Mucosa of rectum (tissue), 2 donors: ENCODE data around the gene COL6A5.
"Not testable (repeated sequence)": the region's sequence is repeated elsewhere in the genome, so short reads cannot be mapped to it uniquely, and the experiment has no call there.

ENCODE experiments used
- H3K27ac ChIP-seq, 2 donors: one replicate each; pipeline ENCODE4 v1.7.0; 2013; ENCODE audit warnings: inconsistent platforms in 2 of 2, low read depth in 2 of 2, low read length in 2 of 2
- H3K27me3 ChIP-seq, 2 donors: one replicate each; pipeline ENCODE4 v1.7.0; 2013; ENCODE audit warnings: low read length in 2 of 2; ENCODE audit not compliant: control insufficient read depth in 2 of 2, insufficient read depth in 2 of 2
- H3K36me3 ChIP-seq, 2 donors: one replicate each; pipeline ENCODE4 v1.7.0; 2013; ENCODE audit warnings: low read length in 2 of 2; ENCODE audit not compliant: control insufficient read depth in 2 of 2, insufficient read depth in 2 of 2
- H3K4me1 ChIP-seq, 2 donors: one replicate each; pipeline ENCODE4 v1.7.0; 2013; ENCODE audit warnings: low read length in 2 of 2, mild to moderate bottlenecking in 1 of 2; ENCODE audit not compliant: control insufficient read depth in 2 of 2, insufficient read depth in 2 of 2
- H3K4me3 ChIP-seq, 2 donors: one replicate each; pipeline ENCODE4 v1.7.0; 2013; ENCODE audit warnings: low read length in 2 of 2
- H3K9ac ChIP-seq, 2 donors: one replicate each; pipeline ENCODE4 v1.7.0; 2013; ENCODE audit warnings: low read length in 2 of 2, low read depth in 1 of 2, mild to moderate bottlenecking in 1 of 2
- H3K9me3 ChIP-seq, 2 donors: one replicate each; pipeline ENCODE4 v1.7.0; 2013; ENCODE audit warnings: low read length in 2 of 2; ENCODE audit not compliant: control insufficient read depth in 2 of 2
- donor health status: healthy.
- donor health status: Normal muscosa, but diverticular disease.

The COL6A5 gene

DNA sequence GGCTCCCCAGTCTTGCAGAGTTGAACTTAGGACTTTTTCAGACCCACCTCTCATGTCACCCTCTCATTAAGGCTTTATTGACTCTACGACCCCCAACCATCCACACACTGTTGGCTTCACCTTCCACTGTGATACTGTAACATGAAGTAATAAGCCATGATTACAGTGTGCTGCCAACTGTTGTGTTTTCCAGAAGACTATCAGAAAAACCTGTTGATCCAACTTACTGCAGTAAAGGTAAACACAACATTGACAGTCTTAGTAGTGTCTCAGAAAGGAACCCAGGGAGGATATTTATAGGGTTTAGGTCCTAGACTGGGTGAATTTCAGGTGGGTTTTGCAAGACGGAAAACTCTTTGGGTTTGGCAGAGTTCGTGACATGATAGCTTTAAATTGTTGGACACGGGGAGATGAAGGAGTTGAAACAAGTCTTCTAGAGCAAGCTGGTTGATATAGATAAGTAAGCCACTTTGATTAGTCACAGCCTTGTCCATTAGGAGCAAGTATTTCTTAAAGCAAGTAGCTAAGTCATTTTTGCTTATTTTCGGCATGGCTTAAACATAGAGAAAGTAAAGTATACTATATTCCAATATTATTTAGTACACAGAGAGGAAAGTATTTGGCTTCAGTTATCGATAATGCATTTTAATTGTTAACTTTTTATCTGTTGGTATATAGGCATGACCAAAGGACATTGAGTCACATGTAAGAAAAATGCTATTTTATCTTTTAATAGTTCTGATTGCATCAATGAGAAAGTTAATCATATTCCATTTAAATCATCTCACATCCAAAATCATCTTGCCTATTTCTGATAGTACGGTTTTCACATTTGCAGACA lies 2.4 kb upstream of the COL6A5 start:
- Histone ChIP-seq H3K4me1 (no peaks in the 10 kb centered on the region), H3K27ac (no peak overlapping the region), H3K9me3 (no peaks in the 10 kb centered on the region), H3K36me3 (no peaks in the 10 kb centered on the region), H3K27me3 (peaks cover 0 to 3% of the 10 kb centered on the region in 2 donors), H3K9ac (no peak overlapping the region), H3K4me3 (no peak overlapping the region)

DNA sequence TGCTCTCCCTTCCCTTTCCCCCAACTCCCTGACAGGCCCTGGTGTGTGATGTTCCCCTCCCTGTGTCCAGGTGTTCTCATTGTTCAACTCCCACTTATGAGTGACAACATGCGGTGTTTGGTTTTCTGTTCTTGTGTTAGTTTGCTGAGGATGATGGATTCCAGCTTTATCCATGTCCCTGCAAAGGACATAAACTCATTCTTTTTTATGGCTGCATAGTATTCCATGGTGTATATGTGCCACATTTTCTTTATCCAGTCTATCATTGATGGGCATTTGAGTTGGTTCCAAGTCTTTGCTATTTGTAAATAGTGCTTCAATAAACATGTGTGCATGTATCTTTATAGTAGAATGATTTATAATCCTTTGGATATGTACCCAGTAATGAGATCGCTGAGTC lies 2.8 kb downstream of the COL6A5 start:
- H3K36me3 ChIP-seq, H3K4me3 ChIP-seq, H3K4me1 ChIP-seq, H3K9ac ChIP-seq, H3K27ac ChIP-seq, H3K27me3 ChIP-seq, H3K9me3 ChIP-seq: not testable (repeated sequence)

DNA sequence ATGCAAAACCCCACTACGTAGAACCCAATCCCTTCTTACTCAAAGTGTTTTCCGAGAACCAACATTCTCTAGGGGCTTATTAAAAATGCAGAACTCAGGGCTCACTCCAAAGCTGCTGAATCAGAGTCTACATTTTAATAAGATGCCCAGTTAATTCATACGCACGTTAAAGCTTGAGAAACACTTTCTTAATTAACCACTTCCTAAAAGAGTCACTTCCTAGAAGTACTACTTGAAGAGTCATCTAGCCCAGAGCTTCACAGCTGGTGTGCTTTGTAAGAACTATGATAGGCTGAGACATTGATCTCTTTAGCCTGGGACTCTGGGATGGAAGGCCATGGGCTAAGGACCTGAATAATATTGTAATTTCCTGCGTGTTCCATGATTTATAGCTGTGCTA lies 9.0 kb downstream of the COL6A5 start:
- Histone ChIP-seq H3K9ac (no peak overlapping the region), H3K9me3 (no peaks in the 10 kb centered on the region), H3K27me3 (no peaks in the 10 kb centered on the region), H3K4me3 (no peak overlapping the region), H3K4me1 (no peaks in the 10 kb centered on the region), H3K36me3 (no peaks in the 10 kb centered on the region), H3K27ac (no peak overlapping the region)

DNA sequence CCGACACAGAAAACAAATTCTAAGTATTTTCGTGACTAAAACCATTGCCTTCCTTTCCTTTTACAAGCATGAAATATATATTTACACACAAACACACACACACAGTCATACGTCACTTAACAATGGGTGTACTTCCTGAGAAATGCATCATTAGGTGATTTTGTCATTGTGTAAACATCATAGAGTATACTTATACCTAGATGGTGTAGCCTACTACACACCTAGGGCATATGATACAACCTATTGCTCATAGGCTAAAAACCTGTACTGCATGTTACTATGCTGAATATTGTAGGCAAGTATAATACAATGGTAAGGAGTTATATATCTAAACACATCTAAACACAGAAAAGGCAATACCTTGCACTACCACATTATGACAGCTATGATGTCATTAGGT lies 28.6 kb downstream of the COL6A5 start:
- H3K36me3 ChIP-seq, result no peaks in the 10 kb centered on the region
- H3K4me1 ChIP-seq, result no peaks in the 10 kb centered on the region
- no peaks in the 10 kb centered on the region for H3K9me3 ChIP-seq
- no peak overlapping the region for H3K27ac ChIP-seq
- no peaks in the 10 kb centered on the region for H3K27me3 ChIP-seq
- H3K9ac ChIP-seq, result no peak overlapping the region
- H3K4me3 ChIP-seq, result no peak overlapping the region

DNA sequence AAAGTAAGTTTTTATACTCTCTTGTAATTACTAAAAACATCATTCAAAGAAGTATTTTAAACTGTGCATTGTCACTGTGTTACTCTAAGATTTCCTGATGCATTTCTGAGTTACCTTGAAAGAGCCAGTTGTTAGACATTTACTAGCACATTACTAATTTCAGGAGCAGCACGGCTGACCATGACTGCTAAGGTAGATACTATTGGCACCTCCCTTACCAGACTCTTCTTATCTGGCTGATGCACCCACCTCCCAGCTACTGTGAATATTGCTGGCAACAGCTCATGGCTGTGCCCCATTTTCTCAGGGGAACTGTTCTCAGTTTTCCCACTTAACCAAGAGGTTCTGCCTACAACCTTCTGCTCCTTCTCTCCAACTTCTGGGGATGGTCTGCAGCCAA lies 29.4 kb downstream of the COL6A5 start:
- Histone ChIP-seq H3K9me3 (no peaks in the 10 kb centered on the region), H3K27ac (no peak overlapping the region)

DNA sequence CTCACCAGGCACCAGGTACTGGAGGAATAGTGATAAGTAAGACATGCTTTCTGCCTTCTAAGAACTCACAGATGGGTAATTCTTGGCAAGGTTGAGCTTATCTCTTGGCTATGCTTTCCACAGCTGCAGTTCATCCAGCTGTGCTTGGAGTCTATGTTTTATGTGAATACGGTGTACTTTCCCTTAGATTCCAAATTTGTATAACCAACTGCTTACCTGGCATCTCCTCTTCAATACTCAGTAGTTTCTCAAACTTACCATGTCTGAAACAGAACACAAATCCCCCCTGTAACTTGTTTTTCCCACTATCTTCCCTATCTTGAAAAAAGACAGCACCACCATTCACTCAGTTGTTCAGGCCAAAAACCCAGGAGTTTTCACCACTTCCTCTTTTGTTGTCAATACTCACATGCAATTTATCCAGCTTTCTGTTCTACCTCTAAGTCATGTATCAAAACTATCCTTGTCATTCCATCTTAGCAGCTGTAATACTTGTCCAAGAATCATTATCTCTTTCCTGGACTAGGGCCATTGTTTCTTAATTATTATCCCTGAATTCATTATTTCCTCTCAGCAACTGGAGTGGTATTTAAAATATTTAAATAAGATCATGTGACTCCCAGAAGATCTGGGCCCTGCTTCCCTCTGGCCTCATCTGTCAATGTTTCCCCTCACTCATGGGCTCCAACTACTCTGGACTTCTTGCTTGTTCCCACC lies 32.6 kb downstream of the COL6A5 start:
- Histone ChIP-seq H3K27me3 (no peaks in the 10 kb centered on the region), H3K9ac (no peak overlapping the region), H3K9me3 (no peaks in the 10 kb centered on the region), H3K4me1 (no peaks in the 10 kb centered on the region), H3K27ac (no peak overlapping the region), H3K4me3 (no peak overlapping the region), H3K36me3 (no peaks in the 10 kb centered on the region)

More for the DNA sequence above, 29.4 kb downstream of the COL6A5 start:
- Histone ChIP-seq H3K4me1 (no peaks in the 10 kb centered on the region), H3K36me3 (no peaks in the 10 kb centered on the region), H3K9ac (no peak overlapping the region), H3K27me3 (no peaks in the 10 kb centered on the region), H3K4me3 (no peak overlapping the region)

DNA sequence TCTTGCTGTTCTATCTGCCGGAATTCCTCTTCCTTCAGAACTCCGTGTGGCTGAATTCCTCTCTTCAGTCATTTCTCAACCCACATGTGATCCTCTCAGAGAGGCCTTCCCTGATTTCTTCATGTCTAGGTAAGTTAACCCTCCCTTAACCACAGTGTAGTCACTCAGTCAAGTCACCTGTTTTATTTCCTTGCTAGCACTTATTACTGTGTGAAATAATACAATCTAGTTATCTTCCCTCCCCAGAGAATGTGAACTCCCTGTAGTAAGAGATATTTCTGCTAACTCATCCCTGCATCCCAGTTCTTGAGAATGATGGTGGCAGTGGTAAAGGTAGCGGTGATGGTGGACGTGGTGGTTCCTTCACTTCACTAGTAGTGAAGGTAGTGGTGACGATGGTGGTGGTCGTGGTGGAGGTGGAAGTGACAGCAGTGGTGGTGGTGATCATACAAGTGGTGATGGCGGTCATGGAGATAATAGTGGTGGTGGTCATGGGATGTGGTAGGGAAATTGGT lies 33.3 kb downstream of the COL6A5 start:
- Histone ChIP-seq H3K4me3 (no peak overlapping the region), H3K36me3 (no peaks in the 10 kb centered on the region), H3K27ac (no peak overlapping the region), H3K9me3 (no peaks in the 10 kb centered on the region), H3K9ac (no peak overlapping the region), H3K27me3 (no peaks in the 10 kb centered on the region), H3K4me1 (no peaks in the 10 kb centered on the region)

DNA sequence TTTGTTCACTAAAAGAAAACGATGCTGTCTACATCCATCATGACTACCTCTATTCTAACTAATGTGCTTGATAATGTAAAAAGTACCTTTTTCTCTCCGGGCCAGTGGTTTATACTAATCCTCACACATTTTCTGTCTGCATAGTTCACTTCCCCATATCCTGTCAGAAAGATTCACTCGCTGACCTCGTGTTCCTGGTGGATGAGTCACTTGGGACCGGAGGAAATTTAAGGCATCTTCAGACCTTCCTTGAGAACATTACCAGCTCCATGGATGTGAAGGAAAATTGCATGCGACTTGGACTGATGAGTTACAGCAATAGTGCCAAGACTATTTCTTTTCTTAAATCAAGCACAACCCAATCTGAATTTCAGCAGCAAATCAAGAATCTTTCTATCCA lies 33.8 kb downstream of the COL6A5 start:
- Histone ChIP-seq H3K9ac (no peak overlapping the region), H3K36me3 (no peaks in the 10 kb centered on the region), H3K27ac (no peak overlapping the region), H3K4me1 (no peaks in the 10 kb centered on the region), H3K27me3 (no peaks in the 10 kb centered on the region), H3K9me3 (no peaks in the 10 kb centered on the region), H3K4me3 (no peak overlapping the region)

DNA sequence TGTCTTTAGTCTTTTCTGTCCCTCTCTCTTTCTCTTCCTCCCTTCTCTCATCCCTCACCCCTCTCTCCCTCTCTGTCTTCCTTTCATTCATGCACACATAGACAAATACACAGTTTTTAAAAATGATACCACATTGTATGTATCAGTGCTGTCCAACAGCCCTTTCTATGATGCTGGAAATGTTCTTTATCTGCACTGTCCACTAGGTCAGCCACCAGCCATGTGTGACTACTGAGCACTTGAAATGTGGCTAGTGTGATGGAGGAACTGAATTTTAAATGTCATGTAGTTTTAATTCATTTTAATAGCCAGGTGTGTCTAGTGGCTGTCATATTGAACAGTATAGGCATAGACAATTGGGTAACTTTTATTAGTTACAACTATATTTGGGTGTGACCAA lies 34.9 kb downstream of the COL6A5 start:
- Histone ChIP-seq H3K9ac (no peak overlapping the region), H3K9me3 (no peaks in the 10 kb centered on the region), H3K27me3 (no peaks in the 10 kb centered on the region), H3K36me3 (no peaks in the 10 kb centered on the region), H3K4me3 (no peak overlapping the region), H3K27ac (no peak overlapping the region), H3K4me1 (no peaks in the 10 kb centered on the region)

DNA sequence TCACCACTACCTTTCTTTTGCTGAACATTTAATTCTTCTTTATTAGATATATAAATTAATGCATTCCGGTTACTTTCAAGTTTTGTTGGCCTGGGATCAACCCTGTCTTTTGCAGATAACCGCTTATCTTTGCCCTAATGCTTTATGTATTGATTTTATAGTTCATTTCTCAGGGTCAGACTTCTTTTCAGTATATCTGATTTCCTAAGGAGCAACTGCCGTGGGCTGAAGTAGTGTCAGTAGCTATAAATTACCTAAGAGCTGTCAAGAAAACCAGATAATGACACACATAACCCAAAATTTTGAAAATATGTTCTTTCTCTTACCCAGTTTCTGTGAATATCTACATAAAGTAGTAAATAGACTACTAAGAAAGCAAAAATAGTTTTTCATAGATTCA lies 38.0 kb downstream of the COL6A5 start:
- Histone ChIP-seq H3K4me1 (no peaks in the 10 kb centered on the region), H3K27ac (no peak overlapping the region), H3K4me3 (no peak overlapping the region), H3K36me3 (no peaks in the 10 kb centered on the region), H3K9me3 (no peaks in the 10 kb centered on the region), H3K9ac (no peak overlapping the region), H3K27me3 (no peaks in the 10 kb centered on the region)
